PC-9 (cell line): ENCODE data around the gene AMOTL1. TPM values are rescaled to one million over a fixed set of nuclear protein-coding genes. Genes with fewer than 3 reads are reported as not detected.
"Not testable (repeated sequence)": the region's sequence is repeated elsewhere in the genome, so short reads cannot be mapped to it uniquely, and the experiment has no call there.

Experiments used
- BruUV-seq: library from RNA; stranded (reverse); fragments of 400-500 nt; replicated peaks from 2 replicates; lab custom pipeline; 2021; lab: Mats Ljungman, UMichigan
- CTCF ChIA-PET: fragments of 300-600 bp; sonication (Branson Sonifier 250); formaldehyde crosslinking; loops from one replicate; lab custom pipeline; 2022; ENCODE audit warnings: antibody characterized with exemption; lab: Charles Lee
- POLR2A ChIA-PET: fragments of 300-600 bp; sonication (Branson Sonifier 250); formaldehyde crosslinking; loops from one replicate; lab custom pipeline; 2022; ENCODE audit warnings: antibody characterized with exemption; ENCODE audit not compliant: unreplicated experiment; lab: Charles Lee
- DNase-seq, 2 experiments: peaks; one replicate each; pipeline versions ENCODE4 v3.0.0 to v3.0.0-alpha.2; 2015 to 2022; ENCODE audit warnings: mixed read lengths in 1 of 2
- H2AFZ ChIP-seq: fragments of 200-600 bp; sonication (generic); 2 replicates; pipeline ENCODE4 v1.8.1; 2017; ENCODE audit warnings: antibody characterized with exemption
- H3F3A ChIP-seq: fragments of 200-600 bp; sonication (generic); 2 replicates; pipeline ENCODE4 v1.8.1; 2017; ENCODE audit warnings: antibody characterized with exemption, mild to moderate bottlenecking, low read depth; ENCODE audit not compliant: insufficient read depth
- H3K27ac ChIP-seq: fragments of 200-600 bp; sonication (generic); 2 replicates; pipeline ENCODE4 v1.6.1; 2016; ENCODE audit warnings: mixed run types
- H3K27me3 ChIP-seq: fragments of 200-600 bp; sonication (generic); 2 replicates; pipeline ENCODE4 v1.6.1; 2016; ENCODE audit warnings: low read depth, mixed run types; ENCODE audit not compliant: insufficient read depth
- H3K36me3 ChIP-seq: fragments of 200-600 bp; sonication (generic); 2 replicates; pipeline ENCODE4 v1.6.1; 2016; ENCODE audit warnings: low read depth, mixed run types
- H3K4me1 ChIP-seq: fragments of 200-600 bp; sonication (generic); replicated peaks from 2 replicates; pipeline ENCODE4 v1.6.1; 2016; ENCODE audit warnings: mixed run types; ENCODE audit not compliant: insufficient read depth
- H3K4me2 ChIP-seq: fragments of 200-600 bp; sonication (generic); 2 replicates; pipeline ENCODE4 v1.6.1; 2017; ENCODE audit warnings: mixed run types
- H3K4me3 ChIP-seq: fragments of 200-600 bp; sonication (generic); 2 replicates; pipeline ENCODE4 v1.6.1; 2016; ENCODE audit warnings: mixed run types
- H3K79me2 ChIP-seq: fragments of 200-600 bp; sonication (generic); 2 replicates; pipeline ENCODE4 v1.6.1; 2017; ENCODE audit warnings: low read depth, mixed run types
- H3K9me2 ChIP-seq: fragments of 200-600 bp; sonication (generic); 2 replicates; pipeline ENCODE4 v1.8.1; 2017; ENCODE audit warnings: mild to moderate bottlenecking; ENCODE audit not compliant: insufficient read depth
- H3K9me3 ChIP-seq: fragments of 200-600 bp; sonication (generic); 2 replicates; pipeline ENCODE4 v1.8.1; 2016; ENCODE audit warnings: low read depth; ENCODE audit not compliant: insufficient read depth
- H4K20me1 ChIP-seq: fragments of 200-600 bp; sonication (generic); 2 replicates; pipeline ENCODE4 v1.8.1; 2017; ENCODE audit not compliant: insufficient read depth
- EZH2 ChIP-seq: fragments of 200-600 bp; sonication (generic); IDR thresholded peaks from 2 replicates; pipeline ENCODE4 v1.8.0; 2017; ENCODE audit warnings: antibody characterized with exemption, low read depth
- intact Hi-C: fragments of 100-400 bp; cut with micrococcal nuclease; formaldehyde crosslinking; loops from one replicate; pipeline ENCODE4 v1.10.0; 2022; ENCODE audit not compliant: unreplicated experiment
- total RNA-seq: library from RNA; stranded (reverse); gene quantifications from 2 replicates; pipeline ENCODE4 v1.2.3, GENCODE V29; 2021
- TF ChIP-seq, protein P1 (sequence below): fragments of 200-600 bp; sonication (generic); conservative IDR thresholded peaks from 2 replicates; pipeline ENCODE4 v1.6.1; 2017; ENCODE audit warnings: mixed run types, antibody characterized with exemption, mild to moderate bottlenecking, moderate library complexity

The AMOTL1 gene
- total RNA-seq, 1 experiment from 2014 or later: 60.5 TPM

DNA sequence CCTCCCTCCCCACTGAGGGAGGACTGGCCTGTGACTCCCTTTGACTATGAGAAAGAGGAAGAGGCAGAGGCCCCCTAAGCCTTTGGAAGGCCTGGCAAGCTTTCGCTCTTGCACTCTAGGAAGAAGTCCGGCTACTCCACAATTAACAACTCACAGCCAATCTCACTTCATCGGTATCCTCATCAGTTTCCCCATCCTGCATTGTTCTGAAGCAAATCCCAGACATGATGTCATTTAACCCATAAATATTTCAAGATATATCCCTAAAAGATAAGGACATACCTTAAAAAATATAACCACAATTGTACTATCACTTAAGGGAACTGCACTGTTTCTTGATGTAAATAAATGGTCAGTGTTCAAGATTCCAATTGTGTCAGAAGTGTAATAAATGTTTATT is 142.1 kb downstream of the AMOTL1 start:
- no TSS peak for BruUV-seq
- Histone ChIP-seq H3K36me3 (peaks cover 34% of the 10 kb centered on the region; the same call in 1 of the 2 replicates), H3K4me2 (no peak overlapping the region), H2AFZ (no peak overlapping the region), H3K27ac (no peak overlapping the region), H3F3A (peaks cover 10% of the 10 kb centered on the region; the same call in 1 of the 2 replicates), H3K9me3 (no peaks in the 10 kb centered on the region), H3K4me3 (no peak overlapping the region), H3K79me2 (no peaks in the 10 kb centered on the region), H4K20me1 (no peaks in the 10 kb centered on the region), H3K4me1 (no peaks in the 10 kb centered on the region), H3K27me3 (no peaks in the 10 kb centered on the region), H3K9me2 (no peaks in the 10 kb centered on the region)
- CTCF ChIA-PET: interaction anchor here (0.5 kb wide), 1 partner anchor 65 kb away, joined by 3 read pairs; no protein-coding TSS in a partner anchor
- TF ChIP-seq, protein P1, sequence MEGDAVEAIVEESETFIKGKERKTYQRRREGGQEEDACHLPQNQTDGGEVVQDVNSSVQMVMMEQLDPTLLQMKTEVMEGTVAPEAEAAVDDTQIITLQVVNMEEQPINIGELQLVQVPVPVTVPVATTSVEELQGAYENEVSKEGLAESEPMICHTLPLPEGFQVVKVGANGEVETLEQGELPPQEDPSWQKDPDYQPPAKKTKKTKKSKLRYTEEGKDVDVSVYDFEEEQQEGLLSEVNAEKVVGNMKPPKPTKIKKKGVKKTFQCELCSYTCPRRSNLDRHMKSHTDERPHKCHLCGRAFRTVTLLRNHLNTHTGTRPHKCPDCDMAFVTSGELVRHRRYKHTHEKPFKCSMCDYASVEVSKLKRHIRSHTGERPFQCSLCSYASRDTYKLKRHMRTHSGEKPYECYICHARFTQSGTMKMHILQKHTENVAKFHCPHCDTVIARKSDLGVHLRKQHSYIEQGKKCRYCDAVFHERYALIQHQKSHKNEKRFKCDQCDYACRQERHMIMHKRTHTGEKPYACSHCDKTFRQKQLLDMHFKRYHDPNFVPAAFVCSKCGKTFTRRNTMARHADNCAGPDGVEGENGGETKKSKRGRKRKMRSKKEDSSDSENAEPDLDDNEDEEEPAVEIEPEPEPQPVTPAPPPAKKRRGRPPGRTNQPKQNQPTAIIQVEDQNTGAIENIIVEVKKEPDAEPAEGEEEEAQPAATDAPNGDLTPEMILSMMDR: no peak
- no peak for TF ChIP-seq EZH2
- no peak for DNase-seq
- intact Hi-C loops: no loop called here
- POLR2A ChIA-PET: no interaction called here

- H3K27me3 ChIP-seq: no peaks in the 10 kb centered on the region
- no peak overlapping the region for H3K4me2 ChIP-seq
- BruUV-seq: no TSS peak
- CTCF ChIA-PET: interaction anchor here (0.5 kb wide), 1 partner anchor 66 kb away, joined by 3 read pairs; no protein-coding TSS in a partner anchor
- no peaks in the 10 kb centered on the region for H3K4me1 ChIP-seq
- H3K27ac ChIP-seq: no peak overlapping the region
- H3K9me3 ChIP-seq: no peaks in the 10 kb centered on the region
- peaks cover 28% of the 10 kb centered on the region; the same call in 1 of the 2 replicates for H3K36me3 ChIP-seq
- H3K79me2 ChIP-seq: no peaks in the 10 kb centered on the region
- H3F3A ChIP-seq: peaks cover 10% of the 10 kb centered on the region; the same call in 1 of the 2 replicates
- intact Hi-C loops: no loop called here
- no peak overlapping the region for H3K4me3 ChIP-seq
- no peak for DNase-seq
- H2AFZ ChIP-seq: no peak overlapping the region
- H3K9me2 ChIP-seq: no peaks in the 10 kb centered on the region
- no peaks in the 10 kb centered on the region; the same call in 1 of the 2 replicates for H4K20me1 ChIP-seq
- POLR2A ChIA-PET: no interaction called here
- no peak for TF ChIP-seq EZH2
- TF ChIP-seq, protein P1: no peak
Observed at GRCh38 chr11:94910779-94911178, 142.6 kb downstream of the AMOTL1 start.

DNA sequence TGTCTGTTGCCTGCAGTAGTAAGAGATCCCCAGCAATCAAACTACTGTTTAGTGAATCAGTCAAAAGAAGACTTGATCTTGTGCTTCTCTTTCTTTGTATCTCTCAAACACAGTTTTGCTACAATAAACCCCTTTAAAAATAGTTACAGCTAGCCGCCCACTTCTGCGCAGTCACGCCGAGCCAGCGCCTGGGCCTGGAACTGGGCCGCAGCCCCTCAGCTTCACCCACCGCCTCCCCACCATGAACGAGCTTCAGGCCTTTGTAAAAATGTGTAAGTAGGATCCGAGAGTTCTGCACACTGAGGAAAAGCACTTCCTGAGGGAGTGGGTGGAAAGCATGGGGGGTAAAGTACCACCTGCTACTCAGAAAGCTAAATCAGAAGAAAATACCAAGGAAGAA is 144.7 kb downstream of the AMOTL1 start:
- H3K79me2 ChIP-seq: no peaks in the 10 kb centered on the region
- 0 out of 2 replicates have a peak, but pooled peaks cover 15% of the 10 kb centered on the region for H3K36me3 ChIP-seq
- no peaks in the 10 kb centered on the region for H3K9me2 ChIP-seq
- TF ChIP-seq, protein P1: no peak
- no peak for TF ChIP-seq EZH2
- H3K9me3 ChIP-seq: no peaks in the 10 kb centered on the region
- H3K27me3 ChIP-seq: no peaks in the 10 kb centered on the region
- H3F3A ChIP-seq: 0 out of 2 replicates have a peak, but pooled peaks cover 4% of the 10 kb centered on the region
- H4K20me1 ChIP-seq: no peaks in the 10 kb centered on the region; the same call in 1 of the 2 replicates
- H3K27ac ChIP-seq: no peak overlapping the region
- no peak overlapping the region for H2AFZ ChIP-seq
- ChIA-PET POLR2A (no interaction called here), CTCF (no interaction called here)
- intact Hi-C loops: no loop called here
- no peak overlapping the region for H3K4me3 ChIP-seq
- no TSS peak for BruUV-seq
- DNase-seq: no peak
- H3K4me2 ChIP-seq: no peak overlapping the region
- H3K4me1 ChIP-seq: no peaks in the 10 kb centered on the region

- H3K9me2 ChIP-seq, H3K27ac ChIP-seq, H3K4me1 ChIP-seq, intact Hi-C loops, POLR2A ChIA-PET, H3K27me3 ChIP-seq, CTCF ChIA-PET, DNase-seq, H3K4me3 ChIP-seq, H3K4me2 ChIP-seq, H3K79me2 ChIP-seq, BruUV-seq, H2AFZ ChIP-seq, H3F3A ChIP-seq, H4K20me1 ChIP-seq, H3K9me3 ChIP-seq: not testable (repeated sequence)
- H3K36me3 ChIP-seq: 0 out of 2 replicates have a peak, but pooled peaks cover 15% of the 10 kb centered on the region
Observed at GRCh38 chr11:94913718-94914394, 145.7 kb downstream of the AMOTL1 start.
